Hematopoietic multipotent progenitor cell treated with erythropoietin and hydrocortisone succinate and interleukin-3 and kit ligand, for 6 days (in vitro differentiated cells): ENCODE results near the gene VSIR.

Experiments
- DNase-seq: peaks from one replicate; pipeline ENCODE4 v3.0.0-alpha.2; 2015

VSIR gene

DNA sequence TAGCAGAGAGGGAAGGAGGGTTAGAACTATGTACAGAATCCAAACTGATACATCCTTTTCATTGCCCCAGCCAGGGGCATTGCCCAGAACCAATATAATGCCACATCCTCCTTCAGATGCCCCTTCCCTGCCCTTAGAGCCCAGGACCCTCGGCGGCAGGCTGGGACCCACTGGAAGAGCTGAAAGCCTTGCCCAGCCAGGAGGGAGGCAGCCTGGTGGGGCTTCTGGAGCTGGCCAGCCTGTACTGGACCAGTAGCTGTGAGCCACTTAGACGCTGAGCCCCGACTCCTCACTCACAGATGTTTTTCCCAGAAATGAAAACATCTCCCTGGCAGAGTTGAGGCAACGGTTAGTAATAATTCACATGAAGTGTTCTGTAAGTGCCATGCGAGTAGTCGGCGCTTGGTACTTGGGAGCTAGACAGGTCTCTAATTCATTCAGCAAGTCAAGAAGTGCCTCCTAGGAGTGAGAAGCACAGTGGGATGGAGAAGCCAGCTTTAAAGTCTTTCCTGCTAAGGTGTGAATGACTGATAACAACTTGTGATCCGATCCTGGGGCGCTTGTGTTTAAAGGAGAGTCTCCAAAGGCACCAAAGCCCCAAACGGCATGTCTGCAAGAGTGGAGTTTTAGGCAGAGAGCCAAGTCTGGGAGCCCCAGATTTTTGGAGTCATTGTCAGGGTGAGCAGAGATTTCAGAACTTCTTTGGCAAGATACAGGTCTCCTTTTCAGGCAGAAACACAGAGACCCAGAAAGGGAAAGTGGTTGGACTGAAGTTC, 9.8 kb downstream of the VSIR start:
- no peak for DNase-seq

DNA sequence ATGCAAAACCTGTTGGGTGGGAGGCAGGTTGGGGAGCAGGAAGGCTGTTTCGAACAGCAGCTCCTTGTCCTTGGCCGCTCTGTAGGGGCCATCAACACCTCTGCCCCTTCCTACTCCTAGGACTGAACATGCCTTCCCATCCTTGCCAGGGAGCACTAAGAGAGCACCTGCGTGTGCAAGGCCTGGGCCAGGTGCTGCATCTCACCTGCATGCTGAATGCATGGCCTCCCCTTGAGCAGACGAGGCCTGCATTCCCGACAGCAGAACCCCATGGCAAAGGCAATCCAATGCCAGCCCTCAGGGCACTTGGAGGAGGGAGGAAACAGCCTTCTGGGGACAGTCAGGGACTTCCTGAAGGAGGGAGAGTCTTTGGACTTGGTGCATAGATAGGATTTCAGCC, 11.0 kb downstream of the VSIR start:
- DNase-seq = no peak

DNA sequence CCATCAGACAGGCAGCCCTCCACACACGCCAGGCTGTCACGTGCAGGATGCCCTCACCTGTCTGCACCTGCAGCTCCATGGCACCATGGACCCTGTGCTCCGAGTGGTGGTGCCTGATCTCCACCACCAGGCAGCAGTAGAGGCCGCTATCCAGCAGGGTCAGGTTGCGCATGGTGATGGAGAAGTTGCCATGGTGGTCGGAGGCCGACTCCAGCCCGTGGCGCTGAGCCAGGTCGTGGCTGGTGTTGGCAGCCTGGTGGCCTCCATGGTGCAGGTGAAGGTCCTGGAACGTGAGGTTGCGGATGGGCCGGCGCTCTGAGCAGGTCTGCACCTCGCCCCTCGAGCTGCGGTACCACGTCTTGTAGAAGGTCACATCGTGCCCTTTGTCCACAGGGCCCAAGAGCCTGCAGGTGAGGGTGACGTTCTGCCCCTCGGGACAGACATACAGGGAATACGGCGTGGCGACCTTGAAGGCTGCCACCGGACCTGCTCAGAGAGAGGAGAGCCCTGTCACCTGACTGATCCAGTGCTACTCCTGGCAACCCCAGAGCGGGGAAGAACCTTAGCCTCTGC, 11.7 kb downstream of the VSIR start:
- DNase-seq = no peak

DNA sequence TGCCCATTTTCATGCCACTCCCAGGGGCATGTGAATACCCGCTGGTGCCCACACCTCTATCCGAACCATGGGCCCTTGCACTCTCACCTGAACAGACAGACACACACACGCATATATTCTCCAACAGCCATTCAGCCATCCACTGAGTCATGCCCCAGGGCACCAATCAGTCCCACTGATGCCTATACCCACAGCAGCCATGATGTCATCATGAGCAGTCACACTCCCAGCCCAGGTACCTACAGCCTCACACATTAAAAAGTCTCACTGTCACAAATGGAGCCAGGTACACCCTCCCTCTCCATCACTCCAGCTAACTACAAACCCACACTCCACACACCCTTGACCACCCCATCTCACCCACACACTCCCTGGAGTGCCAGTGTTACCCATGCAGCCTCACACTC, 12.2 kb downstream of the VSIR start:
- DNase-seq = no peak

DNA sequence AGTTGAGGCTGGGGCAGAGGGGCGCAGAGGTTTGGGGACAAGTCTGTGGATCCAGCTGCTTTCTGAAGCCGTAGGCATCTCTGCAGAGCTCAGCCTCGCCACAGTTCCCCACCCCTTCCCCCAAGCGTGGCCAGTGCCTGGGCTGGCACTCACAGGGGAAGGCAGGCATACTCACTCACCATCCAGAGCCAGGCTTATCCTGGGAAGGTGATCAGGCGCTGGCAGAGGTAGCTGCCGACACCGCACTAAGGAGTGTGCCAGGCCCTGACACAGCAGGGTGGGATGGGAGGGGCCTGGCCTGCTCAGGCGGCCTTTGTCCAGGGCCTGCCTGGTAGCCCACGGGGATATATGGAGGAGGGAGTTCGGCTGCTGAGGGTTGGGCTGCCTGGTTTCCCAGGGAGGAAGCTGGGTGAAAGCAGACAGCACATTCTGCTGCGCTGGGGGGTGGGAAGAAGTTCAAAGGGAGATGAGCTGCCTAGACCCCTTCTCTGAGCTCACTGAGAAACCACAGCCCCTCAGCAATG, 15.9 kb downstream of the VSIR start:
- no peak for DNase-seq

DNA sequence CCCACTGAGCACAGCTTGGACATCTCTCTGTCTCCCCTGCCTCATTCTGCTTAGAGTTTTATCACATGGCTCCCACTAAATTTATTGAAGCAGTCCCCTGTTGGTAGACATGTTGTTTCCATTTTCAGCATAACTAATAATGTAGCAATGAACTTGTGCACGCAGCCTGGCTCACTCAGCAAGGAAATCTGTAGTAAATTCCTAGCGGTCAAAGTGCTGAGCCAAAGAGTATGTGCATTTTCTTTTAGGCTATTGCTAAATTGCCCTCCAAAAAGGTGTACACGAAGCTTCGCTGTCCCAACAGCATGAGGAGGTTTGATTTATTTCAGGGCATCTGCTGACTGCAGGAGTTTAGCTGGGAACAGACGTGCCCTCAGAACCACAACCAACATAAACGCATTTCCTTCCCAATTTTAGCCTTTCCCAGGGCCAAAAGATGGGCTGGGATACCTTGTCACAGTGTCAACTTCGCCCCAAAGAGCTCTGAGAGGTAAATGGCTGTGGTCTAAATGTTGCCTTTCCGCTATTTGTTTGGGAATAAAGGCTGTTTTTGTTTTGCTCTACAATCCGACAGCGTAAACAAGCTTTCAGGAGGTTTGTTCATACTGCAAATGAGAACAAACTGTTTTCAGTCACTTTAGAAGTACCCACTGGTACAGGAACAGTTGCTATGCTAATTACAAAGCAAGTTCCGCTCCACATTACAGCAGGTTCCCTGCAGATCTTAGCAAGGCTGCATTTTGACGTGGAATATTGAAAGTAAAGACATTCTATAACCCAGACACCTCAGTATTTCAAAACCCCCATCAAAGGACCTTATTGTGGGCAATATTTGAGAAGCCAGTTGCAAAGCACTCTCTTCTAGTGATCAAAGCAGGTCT, 16.8 kb downstream of the VSIR start:
- DNase-seq = peak; percentile 36

DNA sequence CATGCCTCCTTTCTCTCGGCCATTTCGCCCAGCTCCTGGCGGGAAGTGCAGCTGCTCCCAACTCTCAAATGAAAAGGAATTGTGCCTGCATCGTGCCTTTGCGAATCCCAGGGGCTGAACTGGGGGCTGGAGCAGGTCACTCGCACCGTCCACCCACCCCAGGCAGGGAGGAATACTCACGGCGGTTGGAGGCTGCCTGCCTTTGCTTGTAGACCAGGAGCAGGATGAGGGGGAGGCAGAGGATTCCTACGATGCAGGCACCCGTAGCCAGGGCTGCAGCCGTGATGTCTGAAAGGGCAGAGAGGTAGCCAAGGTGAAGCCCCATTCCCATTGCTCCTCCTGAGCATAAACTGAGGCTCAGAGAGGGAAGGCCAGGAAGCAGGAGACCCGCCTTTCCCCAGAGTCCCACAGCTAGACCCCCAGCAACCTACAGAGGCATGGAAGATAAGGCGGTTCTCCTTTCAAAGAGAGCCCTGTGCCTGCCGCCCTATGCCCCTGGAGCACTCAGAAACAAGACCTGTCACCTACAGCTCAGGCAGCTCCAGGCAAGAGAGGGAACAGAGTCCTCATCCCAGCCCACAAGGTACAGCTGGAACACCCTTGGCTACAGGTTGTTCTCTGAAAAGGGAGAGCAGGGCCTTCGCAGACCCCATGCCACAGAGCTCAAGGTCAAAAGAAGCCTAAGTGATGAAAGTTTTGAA, 18.0 kb downstream of the VSIR start:
- DNase-seq = no peak

DNA sequence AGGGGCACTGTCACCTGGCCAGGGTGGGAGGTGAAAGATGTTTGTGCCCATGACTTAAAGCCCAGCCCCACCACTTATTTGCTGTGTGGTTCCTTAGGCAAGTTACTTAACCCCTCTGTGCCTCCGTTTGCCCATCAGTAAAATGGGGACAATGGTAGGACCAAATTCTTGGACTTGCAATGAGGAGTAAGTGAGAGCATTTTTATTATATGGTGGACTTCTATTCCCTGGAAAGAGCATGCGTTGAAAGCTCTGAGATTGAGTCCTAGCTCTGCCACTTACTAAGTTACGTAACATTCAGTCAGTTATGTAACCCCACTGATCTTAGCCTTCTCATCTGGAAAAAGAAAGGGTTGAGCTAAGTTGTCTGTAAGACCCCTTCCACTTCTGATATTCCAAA, 18.8 kb downstream of the VSIR start:
- peak; percentile 55 for DNase-seq

DNA sequence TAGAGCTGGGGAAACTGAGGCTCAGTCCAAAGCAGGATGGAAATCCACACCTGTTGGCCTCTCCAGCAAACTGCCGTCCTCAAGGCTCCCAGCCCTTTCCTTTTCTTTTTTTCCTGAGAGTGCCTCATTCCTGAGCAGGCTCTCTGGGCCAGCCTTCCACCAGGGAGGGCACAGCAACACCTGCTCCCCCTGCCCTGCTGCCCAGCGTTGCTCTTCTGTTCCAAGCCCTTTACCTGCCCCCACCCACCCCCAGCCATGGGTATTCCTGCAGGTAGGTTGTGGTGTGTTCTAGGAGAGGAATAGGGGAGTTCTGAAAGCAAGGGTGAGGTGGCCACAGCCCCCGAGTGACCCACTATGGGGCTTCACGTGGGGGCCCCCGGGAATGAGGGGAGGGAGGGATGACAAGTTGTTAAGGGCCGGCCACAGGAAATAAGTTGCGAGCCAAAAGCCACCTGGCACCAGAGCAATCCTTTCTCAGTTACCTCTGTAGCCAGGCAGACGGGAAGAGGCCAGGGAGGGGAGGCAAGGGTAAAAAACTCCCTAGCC, 19.3 kb downstream of the VSIR start:
- DNase-seq = no peak

DNA sequence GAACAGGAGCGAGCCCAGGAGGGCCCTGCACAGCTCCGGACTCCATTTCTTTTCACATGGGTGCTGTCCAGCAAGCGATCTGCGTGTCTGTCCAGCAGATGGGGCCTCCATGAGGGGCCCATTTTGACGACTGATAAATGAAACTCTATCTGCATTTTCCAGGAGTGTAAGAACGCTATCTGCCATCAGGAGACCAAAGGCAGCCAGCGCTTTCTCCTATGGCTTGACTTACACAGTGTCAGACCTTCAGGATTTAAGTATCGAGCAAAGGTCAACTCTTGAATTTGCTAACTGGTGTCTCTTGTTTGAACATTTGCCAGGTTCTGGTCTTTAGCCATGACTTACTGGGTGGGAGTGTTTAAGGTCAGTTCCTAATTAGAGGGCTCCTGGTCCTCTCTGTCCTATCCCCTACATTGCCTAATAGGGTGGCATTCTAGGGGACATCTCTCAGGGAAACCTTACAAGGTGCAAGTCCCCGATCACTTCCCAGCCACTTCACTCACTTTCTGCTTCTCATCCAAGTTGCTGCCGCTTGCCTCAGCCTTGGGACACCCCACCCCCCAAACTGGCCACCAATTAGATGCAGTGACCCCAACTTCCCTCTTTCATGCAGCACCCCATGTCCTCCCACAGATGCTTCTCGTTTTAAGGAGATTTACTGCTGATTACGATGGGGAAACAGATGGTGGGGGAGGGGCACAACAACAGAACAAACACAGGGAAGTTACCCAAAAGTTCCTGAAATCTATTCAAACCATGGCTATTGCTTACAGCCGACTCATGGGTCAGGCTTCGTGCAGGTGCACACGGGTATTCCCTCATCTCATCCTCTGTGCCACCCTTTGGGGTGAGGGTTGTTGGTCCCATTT, 20.0 kb downstream of the VSIR start:
- peak; percentile 88 for DNase-seq

DNA sequence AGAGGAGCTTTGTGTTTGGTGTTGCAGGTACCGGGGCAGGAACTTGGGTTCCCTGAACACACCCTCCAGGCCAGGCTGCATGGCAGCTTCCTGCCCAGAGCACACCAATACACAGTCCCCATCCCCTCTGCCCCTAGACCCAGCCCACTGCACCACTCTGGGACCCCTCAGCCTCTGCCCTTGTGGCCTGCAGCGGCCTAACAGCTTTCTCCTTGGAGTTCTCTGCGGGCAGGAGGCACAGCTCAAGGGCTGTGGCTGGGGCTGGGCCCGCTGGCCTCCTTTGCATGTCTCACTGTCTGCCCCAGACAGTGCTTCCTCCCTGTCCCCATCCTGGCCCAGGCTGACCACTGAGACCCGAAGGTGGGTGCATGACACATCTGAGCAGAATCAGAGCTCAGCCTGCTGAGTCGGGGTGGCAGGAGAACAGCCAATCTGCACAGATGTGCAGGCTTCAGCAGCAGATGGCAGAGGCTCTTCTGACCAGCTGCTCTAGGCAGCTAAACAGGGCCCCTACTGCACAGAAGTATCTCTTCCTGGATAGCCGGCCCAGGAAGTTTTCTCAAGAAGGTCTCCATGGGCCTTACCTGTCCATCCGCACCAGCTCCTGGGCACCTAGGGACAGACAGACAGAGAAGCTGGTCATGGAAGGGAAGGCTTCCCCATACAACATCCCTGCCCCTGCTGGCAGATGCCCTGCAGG, 20.8 kb downstream of the VSIR start:
- DNase-seq = peak; percentile 41

DNA sequence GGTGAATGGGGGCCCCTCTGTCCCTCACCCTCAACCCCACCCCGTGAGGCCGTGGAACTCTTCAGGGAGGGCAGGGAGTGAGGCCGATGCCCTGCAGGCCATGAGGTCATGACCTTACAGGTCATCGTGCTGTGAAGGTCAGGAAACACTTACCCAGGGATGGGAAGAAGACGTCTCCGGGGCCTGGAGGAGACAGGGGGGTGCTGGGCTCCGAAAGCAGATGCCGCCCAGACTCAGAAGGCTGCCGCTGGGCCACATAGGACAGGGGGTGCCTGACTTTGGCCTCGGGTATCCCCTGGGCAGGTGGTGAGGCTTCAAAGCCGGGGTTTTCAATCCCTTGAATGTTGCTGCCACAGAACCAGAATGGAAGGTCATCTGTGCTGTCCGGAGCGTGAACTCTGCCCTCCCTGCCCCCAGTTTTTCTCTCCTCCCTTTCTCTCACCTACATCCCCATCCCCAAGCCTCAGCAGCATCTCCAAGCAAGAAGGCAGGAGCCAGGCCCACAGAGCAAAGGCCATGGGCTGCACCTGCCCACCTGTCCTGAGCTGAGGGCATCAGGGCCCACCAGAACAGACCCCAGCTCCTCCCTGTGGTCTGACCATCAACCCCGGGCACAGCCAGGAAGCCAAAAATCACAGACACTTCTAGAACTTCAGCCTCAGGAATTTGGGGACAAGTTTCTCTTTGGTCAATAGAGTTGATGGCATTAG, 21.6 kb downstream of the VSIR start:
- DNase-seq = no peak

DNA sequence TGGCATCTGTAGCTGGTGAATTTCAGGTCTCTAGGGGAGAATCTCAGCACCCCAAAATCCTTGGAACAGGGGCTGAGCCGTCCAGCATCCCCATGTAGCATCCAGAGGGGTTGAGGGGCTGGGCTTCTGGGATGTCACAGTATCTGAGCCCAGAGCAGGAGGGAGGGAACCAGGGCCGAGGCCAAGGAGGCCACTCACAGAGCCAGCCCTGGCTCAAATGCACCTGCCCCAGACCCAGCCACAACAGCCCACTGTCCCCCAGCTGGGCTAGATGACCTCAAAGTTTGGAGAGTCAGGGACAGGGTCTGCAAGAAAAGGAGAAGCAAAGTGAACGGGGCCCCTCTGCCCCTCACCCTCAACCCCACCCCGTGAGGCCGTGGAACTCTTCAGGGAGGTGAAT, 22.3 kb downstream of the VSIR start:
- no peak for DNase-seq

DNA sequence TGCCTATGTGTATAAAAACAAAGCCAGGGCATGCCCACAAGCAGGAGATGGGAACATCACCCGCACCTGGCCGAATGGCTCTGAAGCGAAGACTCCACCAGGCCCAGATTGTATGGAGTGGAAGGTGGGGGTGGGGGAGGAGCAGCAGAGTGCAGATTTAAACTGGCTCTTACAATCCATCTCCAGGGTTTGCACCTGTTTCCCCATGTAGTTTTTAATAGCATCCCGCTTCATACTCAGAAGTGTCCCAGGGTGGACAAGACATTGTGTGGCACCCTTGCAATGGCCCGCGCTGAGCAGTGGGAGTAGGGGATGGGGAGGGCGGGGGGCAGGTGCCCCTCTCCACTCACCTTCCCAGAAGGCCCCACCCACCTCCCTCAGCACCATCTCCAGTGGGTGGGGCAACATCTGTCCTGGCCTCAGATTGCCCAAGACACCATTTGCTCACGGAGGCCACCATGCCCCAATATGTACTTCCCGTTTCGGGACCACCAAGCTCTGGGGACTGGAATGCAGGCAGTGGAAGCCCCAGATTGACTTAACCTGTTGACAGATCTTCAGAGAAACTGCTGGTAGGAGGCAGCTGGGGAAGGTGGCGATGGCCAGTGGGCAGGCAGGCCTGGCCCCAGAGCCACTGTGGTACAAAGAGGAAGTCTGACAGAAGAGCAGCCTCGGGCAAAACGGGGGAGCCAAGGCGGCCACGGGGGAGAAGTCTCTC, 23.0 kb downstream of the VSIR start:
- DNase-seq = peak; percentile 65

DNA sequence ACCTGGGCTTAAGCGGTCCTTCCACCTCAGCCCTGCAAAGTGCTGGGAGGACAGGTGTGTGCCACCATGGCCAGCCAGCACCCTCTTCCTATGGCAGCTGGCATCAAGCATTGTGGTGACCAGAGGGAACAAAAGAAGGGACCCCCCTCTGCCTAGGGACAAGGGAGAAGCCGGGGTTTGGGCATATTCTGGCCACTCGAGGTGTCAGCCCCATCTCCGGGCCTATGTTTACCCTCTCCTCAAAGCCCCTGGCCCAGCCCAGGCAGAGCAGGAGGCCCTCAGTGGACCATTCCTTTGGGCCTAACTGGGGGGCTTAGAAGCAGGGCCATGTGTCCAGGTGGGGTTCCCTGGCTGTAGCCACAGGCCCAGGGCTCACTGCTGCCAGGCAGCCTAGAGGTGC, 23.9 kb downstream of the VSIR start:
- no peak for DNase-seq

DNA sequence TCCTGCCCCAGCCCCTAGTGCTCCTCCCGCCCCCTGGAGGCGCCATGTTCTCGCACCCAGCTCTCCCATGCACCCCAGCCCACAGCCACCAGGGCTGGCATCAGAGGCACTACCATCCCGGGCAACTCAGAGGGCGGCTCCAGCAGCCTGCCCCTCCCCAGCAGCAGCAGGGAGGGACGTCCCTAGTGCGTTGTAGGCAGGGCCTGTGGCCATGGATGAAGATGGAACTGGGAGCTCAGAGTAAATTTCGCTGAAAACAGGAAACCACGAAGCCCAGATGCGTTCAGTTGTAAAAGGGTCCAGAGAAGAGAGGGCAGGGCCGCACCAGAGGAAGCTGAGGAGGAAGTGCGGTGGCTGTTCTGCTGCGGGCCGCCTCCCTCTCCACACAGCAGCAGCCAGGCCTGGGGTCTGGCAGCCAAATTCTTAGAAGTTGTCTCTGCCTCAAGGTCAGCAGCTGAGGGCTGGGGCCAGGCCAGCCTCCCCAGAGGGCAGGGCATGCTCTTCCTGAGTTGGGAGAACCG, 24.6 kb downstream of the VSIR start:
- peak; percentile 96 for DNase-seq

DNA sequence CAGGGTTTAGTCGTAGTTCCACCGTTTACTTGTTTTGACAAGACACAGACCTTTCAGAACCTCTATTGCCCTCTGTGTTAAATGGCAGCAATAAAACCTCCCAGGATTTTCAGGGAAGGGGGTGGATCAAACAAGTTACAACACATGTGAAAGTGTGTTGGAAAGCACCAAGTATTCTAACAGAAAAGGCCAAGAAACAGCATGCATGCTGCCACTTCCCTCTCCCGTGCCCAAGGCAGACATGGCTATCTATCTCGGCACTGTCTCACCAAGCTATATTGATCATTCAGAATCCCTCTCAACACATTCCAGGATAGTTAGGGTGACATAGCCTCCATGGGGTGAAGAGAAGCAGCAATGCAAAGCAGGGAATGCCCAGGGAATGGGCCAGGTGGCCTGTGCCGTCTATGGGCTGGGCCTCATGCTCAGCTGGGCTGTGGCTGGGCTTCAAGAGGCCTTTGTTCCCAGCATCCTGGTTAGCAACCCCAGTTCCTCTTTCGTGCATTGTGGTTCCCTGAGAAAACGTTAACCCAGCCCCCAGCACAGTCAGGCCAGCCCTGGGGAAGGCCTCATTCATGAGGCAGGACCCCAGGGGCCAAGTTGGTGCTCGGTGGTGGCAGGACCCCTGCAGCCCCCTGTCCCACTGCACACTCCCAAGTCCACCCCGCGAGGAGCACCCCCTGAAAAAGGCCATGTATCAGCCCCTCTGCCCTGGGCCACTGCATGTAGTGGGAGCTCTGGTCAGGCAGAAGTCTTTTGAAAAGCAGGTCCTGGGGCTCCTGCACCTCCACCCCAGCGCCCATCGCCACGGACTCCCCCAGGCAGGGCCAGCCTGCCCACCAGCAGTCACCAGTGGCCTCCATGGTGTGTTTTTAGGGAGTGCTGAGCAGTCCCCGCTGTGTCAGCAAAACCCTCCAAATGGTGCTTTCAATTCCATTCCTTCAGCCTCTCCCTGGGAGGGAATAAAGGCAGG, 25.5 kb downstream of the VSIR start:
- peak; percentile 82 for DNase-seq

DNA sequence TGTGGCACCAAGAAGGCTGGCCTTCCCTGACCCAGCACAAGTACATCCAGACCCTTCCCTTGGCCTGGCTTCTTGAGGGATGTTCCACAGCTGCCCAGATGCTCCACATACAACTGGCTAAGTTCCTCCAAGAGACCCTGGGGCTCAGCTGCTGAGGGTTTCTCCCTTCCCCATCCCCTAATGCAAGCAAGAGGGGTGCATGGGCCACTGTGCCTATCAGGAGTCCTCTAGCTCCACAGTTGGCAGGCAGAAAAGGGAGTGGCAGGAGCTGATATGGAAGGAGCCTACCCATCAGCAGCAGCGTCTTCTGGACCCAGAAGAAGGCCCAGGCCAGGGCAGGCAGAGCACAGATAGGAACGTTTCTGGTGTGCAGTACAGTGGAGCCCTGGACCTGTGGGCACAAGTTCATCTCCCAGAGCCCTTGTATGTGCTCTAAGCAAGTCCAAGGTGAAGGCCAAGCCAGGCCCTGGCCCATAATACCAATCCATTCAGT, 26.2 kb downstream of the VSIR start:
- DNase-seq = peak; percentile 97
